BLaER1 (cell line): ENCODE results near the gene NTN4.
A peak's percentile ranks its signal among the peaks of the same experiment; 100 is the strongest.

Experiments
- H3K27ac ChIP-seq: shearing (Covaris generic); formaldehyde crosslinking; 2 replicates; pipeline ENCODE4 v1.8.1; 2022
- H3K27me3 ChIP-seq: shearing (Covaris generic); formaldehyde crosslinking; 2 replicates; pipeline ENCODE4 v1.8.1; 2022
- H3K36me3 ChIP-seq: shearing (Covaris generic); formaldehyde crosslinking; 2 replicates; pipeline ENCODE4 v1.8.1; 2022
- H3K4me1 ChIP-seq: shearing (Covaris generic); formaldehyde crosslinking; 2 replicates; pipeline ENCODE4 v1.8.1; 2022
- H3K4me2 ChIP-seq: shearing (Covaris generic); formaldehyde crosslinking; 2 replicates; pipeline ENCODE4 v1.8.1; 2022
- H3K4me3 ChIP-seq: shearing (Covaris generic); formaldehyde crosslinking; 2 replicates; pipeline ENCODE4 v1.8.1; 2022
- H3K9ac ChIP-seq: shearing (Covaris generic); formaldehyde crosslinking; 2 replicates; pipeline ENCODE4 v1.8.1; 2022
- H3K9me3 ChIP-seq: shearing (Covaris generic); formaldehyde crosslinking; 2 replicates; pipeline ENCODE4 v1.8.1; 2022
- H4K20me1 ChIP-seq: shearing (Covaris generic); formaldehyde crosslinking; 2 replicates; pipeline ENCODE4 v1.8.1; 2022
- Cebpa-rat ChIP-seq: shearing (Covaris generic); IDR thresholded peaks from 2 replicates; pipeline ENCODE4 v1.8.1; 2022

The NTN4 gene

DNA sequence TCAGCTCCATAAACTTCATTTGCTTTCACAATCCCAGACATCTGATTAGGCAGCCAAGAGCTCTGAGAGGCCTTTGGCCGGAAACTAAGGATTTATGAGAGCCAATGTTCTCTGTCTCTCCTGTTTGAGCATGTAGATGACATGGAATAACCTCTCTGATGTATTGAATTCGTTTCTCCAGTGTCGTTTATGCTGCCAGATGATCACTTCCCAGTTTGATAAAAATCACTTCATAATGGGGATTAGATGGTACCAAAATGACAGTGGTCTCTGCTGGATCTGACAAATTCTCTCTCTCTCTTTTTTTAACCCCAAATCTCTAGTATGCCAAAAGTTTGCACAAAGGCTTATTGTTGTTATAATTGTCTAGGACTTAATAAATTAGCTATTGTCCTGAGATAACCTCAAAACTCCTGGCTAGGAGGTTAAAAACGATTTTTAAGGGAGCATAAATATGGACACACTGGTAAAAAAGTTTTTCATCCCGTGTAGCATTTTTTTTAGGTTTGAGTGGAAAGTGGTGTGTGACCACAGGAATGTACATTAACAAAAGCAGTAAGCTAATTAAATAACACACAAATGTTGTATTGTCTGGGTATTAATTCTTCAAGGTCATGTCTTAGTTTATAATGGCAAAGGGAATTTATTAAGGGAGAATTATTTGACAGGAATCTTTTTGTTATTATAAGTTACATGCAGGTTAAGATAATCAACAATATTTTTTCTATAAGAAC is 156.7 kb downstream of the NTN4 start:
- H3K27ac ChIP-seq = no peak overlapping the region
- H3K4me3 ChIP-seq = no peak overlapping the region
- no peaks in the 10 kb centered on the region for H3K27me3 ChIP-seq
- no peaks in the 10 kb centered on the region for H4K20me1 ChIP-seq
- no peak for TF ChIP-seq Cebpa-rat
- peaks cover 6% of the 10 kb centered on the region; the same call in 1 of the 2 replicates for H3K4me1 ChIP-seq
- no peak overlapping the region for H3K9ac ChIP-seq
- H3K36me3 ChIP-seq = no peaks in the 10 kb centered on the region
- no peak overlapping the region for H3K4me2 ChIP-seq
- H3K9me3 ChIP-seq = no peaks in the 10 kb centered on the region

DNA sequence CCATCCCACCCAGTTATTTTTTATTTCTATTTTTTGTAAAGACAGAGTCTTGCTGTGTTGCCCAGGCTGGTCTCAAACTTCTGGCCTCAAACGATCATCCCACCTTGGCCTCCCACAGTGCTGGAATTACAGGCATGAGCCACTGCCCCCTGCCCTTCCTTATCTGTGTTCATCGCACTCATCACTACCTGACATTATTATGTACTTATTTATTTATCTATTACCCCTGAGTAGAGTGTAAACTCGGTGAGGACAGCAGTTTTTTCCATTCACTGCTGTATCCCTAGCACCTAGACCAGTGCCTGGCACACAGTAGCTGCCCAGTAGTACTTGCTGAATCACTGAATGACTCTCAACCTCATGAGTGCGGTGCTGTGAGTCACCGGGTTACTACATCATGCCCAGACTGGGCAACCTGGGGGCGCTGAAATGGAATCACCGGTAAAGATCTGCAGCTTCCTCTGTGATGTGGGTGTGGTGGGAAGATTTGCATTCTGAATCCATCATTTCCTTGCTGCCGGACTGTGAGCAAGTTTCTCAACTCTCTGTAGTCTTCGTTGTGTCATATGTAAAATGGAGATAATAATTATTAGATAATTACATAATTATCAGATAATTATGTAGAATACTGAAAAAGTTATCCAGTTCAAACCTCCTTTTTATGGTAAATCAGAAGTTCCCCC is 157.4 kb downstream of the NTN4 start:
- Histone ChIP-seq H3K36me3 (no peaks in the 10 kb centered on the region), H3K4me1 (peaks cover 6% of the 10 kb centered on the region; the same call in 1 of the 2 replicates), H3K9ac (no peak overlapping the region), H4K20me1 (no peaks in the 10 kb centered on the region), H3K27ac (no peak overlapping the region), H3K4me2 (no peak overlapping the region), H3K27me3 (no peaks in the 10 kb centered on the region), H3K4me3 (no peak overlapping the region), H3K9me3 (no peaks in the 10 kb centered on the region)
- no peak for TF ChIP-seq Cebpa-rat

DNA sequence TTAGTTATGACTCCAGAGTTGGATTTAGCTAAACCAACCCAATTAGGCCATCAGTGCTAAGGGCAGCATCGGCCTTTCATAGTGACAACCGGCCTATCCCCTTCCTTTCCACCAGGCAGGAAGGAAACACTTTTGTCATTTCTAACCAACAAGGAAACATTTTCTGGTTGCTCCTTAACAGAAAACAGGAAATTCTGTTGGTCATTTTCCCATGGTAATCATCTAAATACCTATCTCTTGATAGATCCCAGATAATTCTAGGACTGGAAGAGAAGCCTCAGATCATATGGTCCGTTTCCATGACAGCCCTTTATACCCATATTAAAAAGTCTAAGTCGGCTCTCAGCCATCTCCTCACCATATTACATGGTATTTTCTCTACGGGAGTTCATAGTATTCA is 160.1 kb downstream of the NTN4 start:
- no peak for TF ChIP-seq Cebpa-rat
- Histone ChIP-seq H3K4me3 (no peak overlapping the region), H3K9me3 (no peaks in the 10 kb centered on the region), H3K4me2 (peak overlapping the region; percentile 4; the same call in 1 of the 2 replicates), H3K9ac (no peak overlapping the region), H3K27me3 (no peaks in the 10 kb centered on the region), H3K4me1 (peaks cover 9% of the 10 kb centered on the region; the same call in 1 of the 2 replicates), H4K20me1 (no peaks in the 10 kb centered on the region), H3K36me3 (no peaks in the 10 kb centered on the region), H3K27ac (no peak overlapping the region)

DNA sequence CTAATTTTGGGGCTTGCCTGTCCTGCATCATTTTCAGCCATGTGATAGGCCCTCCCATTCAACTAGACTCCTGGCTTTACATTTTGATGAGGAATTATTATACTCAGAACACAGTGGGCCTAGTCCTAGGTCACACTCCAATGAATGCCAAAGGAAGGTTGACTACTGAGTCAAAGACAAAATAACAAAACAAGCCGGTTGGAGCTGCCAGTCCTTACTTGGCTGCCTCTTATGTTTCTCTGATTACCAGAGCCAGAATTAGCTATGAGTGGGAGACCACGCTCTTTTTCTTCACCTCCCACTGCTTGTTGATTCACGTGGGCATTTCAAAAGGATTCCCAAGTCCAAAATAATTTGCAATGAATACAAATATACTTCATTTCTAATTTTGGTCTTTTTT is 161.2 kb downstream of the NTN4 start:
- H3K27ac ChIP-seq = no peak overlapping the region
- no peak overlapping the region for H3K4me2 ChIP-seq
- no peaks in the 10 kb centered on the region for H3K9me3 ChIP-seq
- H4K20me1 ChIP-seq = no peaks in the 10 kb centered on the region
- no peak overlapping the region for H3K9ac ChIP-seq
- H3K4me3 ChIP-seq = no peak overlapping the region
- no peaks in the 10 kb centered on the region for H3K27me3 ChIP-seq
- H3K4me1 ChIP-seq = 0 out of 2 replicates have a peak, but pooled peaks cover 4% of the 10 kb centered on the region
- no peaks in the 10 kb centered on the region for H3K36me3 ChIP-seq
- TF ChIP-seq Cebpa-rat = no peak

DNA sequence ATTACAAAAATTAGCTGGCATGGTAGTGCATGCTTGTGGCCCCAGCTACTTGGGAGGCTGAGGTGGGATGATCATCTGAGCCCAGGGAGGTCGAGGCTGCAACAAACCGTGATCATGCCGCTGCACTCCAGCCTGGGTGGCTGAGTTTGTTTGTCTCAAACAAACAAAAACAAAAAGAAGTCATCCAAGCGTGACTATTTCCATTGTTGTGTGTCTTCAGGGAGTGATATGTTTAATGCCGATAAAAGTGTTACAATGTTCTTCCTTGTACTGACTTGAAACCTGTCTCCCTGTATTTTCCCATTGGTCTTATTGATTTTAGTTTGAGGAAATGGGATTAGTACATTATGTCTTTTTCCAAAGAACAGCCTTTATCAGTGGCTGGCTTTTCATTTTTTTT is 163.7 kb downstream of the NTN4 start:
- Histone ChIP-seq H3K27me3 (no peaks in the 10 kb centered on the region), H4K20me1 (no peaks in the 10 kb centered on the region), H3K27ac (no peak overlapping the region), H3K4me3 (no peak overlapping the region), H3K36me3 (no peaks in the 10 kb centered on the region), H3K9ac (no peak overlapping the region), H3K4me1 (0 out of 2 replicates have a peak, but pooled peaks cover 4% of the 10 kb centered on the region), H3K4me2 (no peak overlapping the region), H3K9me3 (no peaks in the 10 kb centered on the region)
- no peak for TF ChIP-seq Cebpa-rat

DNA sequence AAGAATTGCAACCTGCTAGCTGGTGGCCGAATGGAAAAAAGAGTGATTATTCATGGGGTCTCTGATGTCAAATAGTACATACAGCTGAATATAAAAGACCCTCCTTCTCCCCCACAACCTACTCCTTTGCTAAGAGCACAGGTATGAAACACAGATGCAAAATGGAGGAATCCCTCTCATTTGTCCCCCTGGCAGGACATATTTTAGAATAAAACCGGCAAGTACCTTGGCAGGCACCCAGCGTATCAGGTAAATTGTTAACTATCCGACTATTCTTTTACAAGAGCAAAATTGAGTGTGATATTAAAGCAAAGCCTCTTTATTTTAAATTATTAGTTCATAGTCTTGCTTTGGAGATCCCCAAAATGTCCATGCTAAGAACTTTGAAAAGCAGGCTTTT is 165.6 kb downstream of the NTN4 start:
- no peaks in the 10 kb centered on the region for H3K27me3 ChIP-seq

DNA sequence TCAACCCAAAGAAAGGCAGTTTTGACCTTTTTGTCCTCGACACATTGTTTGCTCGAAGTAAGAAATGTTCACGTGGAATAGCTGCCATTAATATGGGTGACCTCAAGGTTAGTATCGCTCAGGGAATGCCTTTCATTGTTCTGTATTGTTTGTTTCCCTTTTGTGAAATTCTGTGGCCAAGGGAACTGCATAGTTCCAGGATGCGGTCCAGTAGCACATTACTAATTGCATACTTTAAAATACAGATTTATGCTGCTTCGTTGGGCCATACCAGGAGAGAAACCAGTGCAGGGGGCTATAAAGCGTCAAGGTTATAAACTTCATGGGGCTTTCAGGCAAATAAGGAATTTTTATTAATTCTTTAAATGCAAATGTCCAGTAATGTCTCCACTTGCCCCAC is 166.0 kb downstream of the NTN4 start:
- no peak overlapping the region for H3K4me2 ChIP-seq
- no peaks in the 10 kb centered on the region for H4K20me1 ChIP-seq
- H3K9ac ChIP-seq = no peak overlapping the region
- H3K27me3 ChIP-seq = no peaks in the 10 kb centered on the region
- H3K27ac ChIP-seq = no peak overlapping the region
- H3K36me3 ChIP-seq = no peaks in the 10 kb centered on the region
- H3K4me3 ChIP-seq = no peak overlapping the region
- no peaks in the 10 kb centered on the region for H3K9me3 ChIP-seq
- TF ChIP-seq Cebpa-rat = no peak
- H3K4me1 ChIP-seq = 0 out of 2 replicates have a peak, but pooled peaks cover 4% of the 10 kb centered on the region

More for the DNA sequence above, 165.6 kb downstream of the NTN4 start:
- no peak for TF ChIP-seq Cebpa-rat
- Histone ChIP-seq H4K20me1 (no peaks in the 10 kb centered on the region), H3K4me1 (0 out of 2 replicates have a peak, but pooled peaks cover 4% of the 10 kb centered on the region), H3K4me3 (no peak overlapping the region), H3K27ac (no peak overlapping the region), H3K9me3 (no peaks in the 10 kb centered on the region), H3K4me2 (no peak overlapping the region), H3K9ac (no peak overlapping the region), H3K36me3 (no peaks in the 10 kb centered on the region)

DNA sequence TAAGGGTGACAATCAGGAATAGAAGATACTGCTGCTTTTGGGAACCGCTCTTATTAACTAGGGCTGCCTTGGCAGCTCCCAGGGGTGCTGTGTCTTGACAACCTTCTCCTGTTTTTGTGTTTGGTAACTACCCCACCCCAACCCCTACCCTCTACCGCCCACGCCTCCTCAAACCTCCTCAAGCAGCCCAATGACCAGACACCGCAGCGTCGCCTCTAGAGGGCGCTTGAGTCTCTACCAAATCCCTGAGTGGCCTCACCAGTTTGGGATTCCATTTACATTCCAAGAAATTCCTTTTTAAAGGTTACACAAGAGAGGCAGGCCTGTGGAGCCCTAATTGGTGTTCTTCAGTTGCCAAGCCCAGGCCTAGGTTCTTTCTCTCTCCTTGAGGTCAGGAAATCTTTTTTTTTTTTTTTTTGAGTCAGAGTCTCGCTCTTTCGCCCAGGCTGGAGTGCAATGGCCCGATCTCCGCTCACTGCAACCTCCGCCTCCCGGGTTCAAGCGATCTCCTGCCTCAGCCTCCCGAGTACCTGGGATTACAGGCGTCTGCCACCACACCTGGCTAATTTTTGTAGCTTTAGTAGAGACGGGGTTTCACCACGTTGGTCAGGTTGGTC is 166.9 kb downstream of the NTN4 start:
- Histone ChIP-seq H3K4me3 (no peak overlapping the region), H4K20me1 (no peaks in the 10 kb centered on the region), H3K36me3 (no peaks in the 10 kb centered on the region), H3K9me3 (no peaks in the 10 kb centered on the region), H3K4me2 (no peak overlapping the region), H3K27me3 (no peaks in the 10 kb centered on the region), H3K9ac (no peak overlapping the region), H3K4me1 (0 out of 2 replicates have a peak, but pooled peaks cover 4% of the 10 kb centered on the region), H3K27ac (no peak overlapping the region)
- TF ChIP-seq Cebpa-rat = no peak

DNA sequence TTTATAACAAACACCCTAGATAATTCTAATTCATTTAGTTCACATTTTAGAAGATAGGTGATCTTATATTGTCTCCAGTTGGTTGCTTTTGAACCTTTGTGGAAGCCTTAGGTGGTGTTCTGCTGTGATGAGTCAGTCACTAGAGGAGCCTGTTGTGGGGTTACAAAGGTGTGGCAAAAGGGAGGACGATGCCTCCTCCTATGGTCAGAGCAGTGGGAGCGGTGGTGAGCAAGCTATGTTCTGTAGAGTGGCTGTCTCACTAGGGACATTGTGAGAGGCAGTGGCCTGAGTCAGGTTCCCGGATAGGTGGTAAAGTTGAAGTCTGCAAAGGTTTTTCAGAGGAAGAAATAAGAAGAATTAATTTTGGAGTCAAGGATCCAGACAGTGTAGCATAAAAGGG is 167.7 kb downstream of the NTN4 start:
- Histone ChIP-seq H3K9me3 (no peaks in the 10 kb centered on the region), H3K27me3 (no peaks in the 10 kb centered on the region), H3K4me2 (no peak overlapping the region), H3K9ac (no peak overlapping the region), H3K4me3 (no peak overlapping the region), H3K36me3 (no peaks in the 10 kb centered on the region), H4K20me1 (no peaks in the 10 kb centered on the region), H3K27ac (no peak overlapping the region), H3K4me1 (0 out of 2 replicates have a peak, but pooled peaks cover 4% of the 10 kb centered on the region)
- TF ChIP-seq Cebpa-rat = no peak

DNA sequence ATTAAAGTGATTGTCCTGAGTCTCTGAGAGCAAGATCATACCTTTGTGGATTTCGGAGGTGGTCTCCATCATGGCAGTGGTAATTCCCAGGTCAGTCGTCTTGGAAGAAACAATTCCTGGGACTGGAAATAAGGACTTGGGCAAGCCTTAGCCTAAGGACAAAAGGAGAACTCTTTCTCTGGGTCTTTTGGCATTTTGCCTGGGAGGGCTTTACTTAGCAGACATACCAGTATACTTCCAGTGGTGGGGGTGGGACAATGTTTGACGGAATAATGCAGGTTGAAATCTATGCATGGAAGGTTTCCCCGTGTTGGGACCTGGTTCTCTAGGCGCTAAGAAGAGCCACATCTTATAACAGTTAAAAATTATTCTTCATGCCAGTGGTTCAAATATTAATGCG is 168.8 kb downstream of the NTN4 start:
- H3K27me3 ChIP-seq = no peaks in the 10 kb centered on the region
- no peak for TF ChIP-seq Cebpa-rat

More for the DNA sequence above, 168.8 kb downstream of the NTN4 start:
- H3K4me3 ChIP-seq = no peak overlapping the region
- no peaks in the 10 kb centered on the region for H4K20me1 ChIP-seq
- no peak overlapping the region for H3K4me2 ChIP-seq
- 0 out of 2 replicates have a peak, but pooled peaks cover 1% of the 10 kb centered on the region for H3K4me1 ChIP-seq
- no peaks in the 10 kb centered on the region for H3K9me3 ChIP-seq
- no peak overlapping the region for H3K27ac ChIP-seq
- no peak overlapping the region for H3K9ac ChIP-seq
- H3K36me3 ChIP-seq = no peaks in the 10 kb centered on the region
